IMR-90 (cell line): Measurements from ENCODE around the gene PTK7. TPM values are rescaled to one million over a fixed set of nuclear protein-coding genes. Genes with fewer than 3 reads are reported as not detected.

Source experiments
- ATAC-seq: fragments of 200-7000 bp; cut with Tn5 transposase; 2 replicates; pipeline ENCODE4 v1.9.1; 2020; ENCODE audit warnings: low read depth, mild to moderate bottlenecking, moderate library complexity
- BruUV-seq: library from RNA; stranded (reverse); fragments of 400-500 nt; replicated peaks from 2 replicates; lab custom pipeline; 2021; lab: Mats Ljungman, UMichigan
- CTCF ChIA-PET: fragments of 300-600 bp; formaldehyde crosslinking; extraction: SDS; loops from one replicate; lab custom pipeline; 2021; ENCODE audit warnings: antibody characterized with exemption; lab: Yijun Ruan, JAX
- POLR2A ChIA-PET: fragments of 300-600 bp; sonication (Branson Sonifier 250); formaldehyde crosslinking; loops from one replicate; lab custom pipeline; 2022; ENCODE audit warnings: antibody characterized with exemption; ENCODE audit not compliant: unreplicated experiment; lab: Charles Lee
- DNase-seq: peaks from one replicate; pipeline ENCODE4 v3.0.0; 2013
- H2AFZ ChIP-seq: replicated peaks from 2 replicates; pipeline ENCODE3; 2013; ENCODE audit warnings: low read length, mild to moderate bottlenecking; ENCODE audit not compliant: poor library complexity
- H2AK5ac ChIP-seq: 2 replicates; pipeline ENCODE4 v1.6.1; 2013; ENCODE audit warnings: low read depth, low read length, inconsistent platforms
- H2AK9ac ChIP-seq: replicated peaks from 2 replicates; pipeline ENCODE3; 2013; ENCODE audit warnings: mild to moderate bottlenecking, low read depth, low read length, moderate library complexity; ENCODE audit not compliant: poor library complexity
- H2BK120ac ChIP-seq: 2 replicates; pipeline ENCODE4 v1.6.1; 2013; ENCODE audit warnings: low read depth, low read length, inconsistent platforms
- H2BK15ac ChIP-seq: 3 replicates; pipeline ENCODE4 v1.6.1; 2013; ENCODE audit warnings: low read depth, low read length, inconsistent platforms
- H2BK20ac ChIP-seq: 2 replicates; pipeline ENCODE4 v1.6.1; 2013; ENCODE audit warnings: low read depth, mild to moderate bottlenecking, inconsistent platforms, low read length, moderate library complexity
- H2BK5ac ChIP-seq: 2 replicates; pipeline ENCODE4 v1.6.1; 2013; ENCODE audit warnings: mild to moderate bottlenecking, low read depth, low read length, inconsistent platforms; ENCODE audit not compliant: poor library complexity, severe bottlenecking
- H3K14ac ChIP-seq: replicated peaks from 2 replicates; pipeline ENCODE4 v1.6.1; 2013; ENCODE audit warnings: low read depth, low read length, inconsistent platforms
- H3K18ac ChIP-seq: 2 replicates; pipeline ENCODE4 v1.6.1; 2013; ENCODE audit warnings: low read depth, low read length, control low read depth
- H3K23ac ChIP-seq: 2 replicates; pipeline ENCODE4 v1.6.1; 2013; ENCODE audit warnings: low read depth, low read length, inconsistent platforms
- H3K27ac ChIP-seq: 2 replicates; pipeline ENCODE4 v1.5.1; 2013; ENCODE audit warnings: mild to moderate bottlenecking, control low read depth, low read length; ENCODE audit not compliant: insufficient read depth
- H3K27me3 ChIP-seq: 2 replicates; pipeline ENCODE4 v1.6.1; 2013; ENCODE audit warnings: low read length; ENCODE audit not compliant: control insufficient read depth, insufficient read depth
- H3K36me3 ChIP-seq: 2 replicates; pipeline ENCODE4 v1.6.1; 2013; ENCODE audit warnings: low read length, mixed read lengths; ENCODE audit not compliant: control insufficient read depth, insufficient read depth
- H3K4ac ChIP-seq: 2 replicates; pipeline ENCODE4 v1.6.1; 2013; ENCODE audit warnings: low read depth, low read length, inconsistent platforms
- H3K4me1 ChIP-seq: 2 replicates; pipeline ENCODE4 v1.6.1; 2013; ENCODE audit warnings: low read length, mixed read lengths; ENCODE audit not compliant: control insufficient read depth, insufficient read depth
- H3K4me2 ChIP-seq: 2 replicates; pipeline ENCODE4 v1.6.1; 2013; ENCODE audit warnings: low read depth, mild to moderate bottlenecking, control low read depth, low read length, moderate library complexity
- H3K4me3 ChIP-seq: 2 replicates; pipeline ENCODE4 v1.5.1; 2013; ENCODE audit warnings: low read depth, mild to moderate bottlenecking, control low read depth, low read length, moderate library complexity; ENCODE audit not compliant: insufficient read depth
- H3K56ac ChIP-seq: 2 replicates; pipeline ENCODE4 v1.6.1; 2013; ENCODE audit warnings: low read length, inconsistent platforms; ENCODE audit not compliant: insufficient read depth; ENCODE audit errors: extremely low read depth
- H3K79me1 ChIP-seq, 2 experiments: 2 replicates each; pipeline ENCODE4 v1.6.1; 2013; ENCODE audit warnings: low read length in 2 of 2, inconsistent platforms in 1 of 2, low read depth in 1 of 2
- H3K9ac ChIP-seq: 2 replicates; pipeline ENCODE4 v1.6.1; 2013; ENCODE audit warnings: low read depth, low read length, control low read depth
- H3K9me1 ChIP-seq: 2 replicates; pipeline ENCODE4 v1.6.1; 2013; ENCODE audit warnings: low read length, inconsistent platforms; ENCODE audit not compliant: insufficient read depth
- H3K9me3 ChIP-seq: 2 replicates; pipeline ENCODE4 v1.6.1; 2013; ENCODE audit warnings: low read length; ENCODE audit not compliant: control insufficient read depth, insufficient read depth
- H4K20me1 ChIP-seq: 2 replicates; pipeline ENCODE4 v1.6.1; 2013; ENCODE audit warnings: low read length, inconsistent platforms; ENCODE audit not compliant: insufficient read depth
- H4K5ac ChIP-seq: 2 replicates; pipeline ENCODE4 v1.6.1; 2013; ENCODE audit warnings: mild to moderate bottlenecking, low read depth, low read length, control low read depth
- H4K8ac ChIP-seq, 2 experiments: 2 replicates each; pipeline ENCODE4 v1.6.1; 2013; ENCODE audit warnings: low read depth in 2 of 2, low read length in 2 of 2, control low read depth in 1 of 2, inconsistent platforms in 1 of 2
- H4K91ac ChIP-seq: 2 replicates; pipeline ENCODE4 v1.6.1; 2013; ENCODE audit warnings: low read depth, low read length, inconsistent platforms; ENCODE audit not compliant: insufficient read depth
- BHLHE40 ChIP-seq: fragments of 150-350 bp; IDR thresholded peaks from 2 replicates; pipeline ENCODE4 v1.6.1; 2016; ENCODE audit warnings: mild to moderate bottlenecking, low read depth, low read length
- CEBPB ChIP-seq: IDR thresholded peaks from 2 replicates; pipeline ENCODE4 v1.6.1; 2012; ENCODE audit warnings: low read depth, low read length, improper control_type of control experiment
- CHD1 ChIP-seq: IDR thresholded peaks from 2 replicates; pipeline ENCODE4 v1.6.1; 2012; ENCODE audit warnings: low read depth, low read length, improper control_type of control experiment
- CTCF ChIP-seq: conservative IDR thresholded peaks from 2 replicates; pipeline ENCODE4 v1.5.1; 2012; ENCODE audit warnings: mild to moderate bottlenecking, low read depth, low read length, improper control_type of control experiment
- ELK1 ChIP-seq: fragments of 150-350 bp; IDR thresholded peaks from 2 replicates; pipeline ENCODE4 v1.6.1; 2016; ENCODE audit warnings: low read depth, mild to moderate bottlenecking, low read length, moderate library complexity, borderline replicate concordance
- FOS ChIP-seq: fragments of 150-350 bp; IDR thresholded peaks from 2 replicates; pipeline ENCODE4 v1.6.1; 2016; ENCODE audit warnings: low read depth, low read length
- MAFK ChIP-seq: IDR thresholded peaks from 2 replicates; pipeline ENCODE4 v1.6.1; 2012; ENCODE audit warnings: low read depth, low read length, improper control_type of control experiment
- MAZ ChIP-seq: IDR thresholded peaks from 2 replicates; pipeline ENCODE4 v1.6.1; 2012; ENCODE audit warnings: low read depth, mild to moderate bottlenecking, low read length, improper control_type of control experiment, moderate library complexity, borderline replicate concordance
- MXI1 ChIP-seq: IDR thresholded peaks from 2 replicates; pipeline ENCODE4 v1.6.1; 2012; ENCODE audit warnings: low read depth, mild to moderate bottlenecking, low read length, moderate library complexity, borderline replicate concordance
- NFE2L2 ChIP-seq: fragments of 150-350 bp; IDR thresholded peaks from 2 replicates; pipeline ENCODE4 v1.6.1; 2016; ENCODE audit warnings: low read depth, mild to moderate bottlenecking, low read length
- POLR2A ChIP-seq: IDR thresholded peaks from 2 replicates; pipeline ENCODE4 v1.6.1; 2012; ENCODE audit warnings: mild to moderate bottlenecking, low read depth, low read length
- RCOR1 ChIP-seq: IDR thresholded peaks from 2 replicates; pipeline ENCODE4 v1.6.1; 2012; ENCODE audit warnings: mild to moderate bottlenecking, low read length, improper control_type of control experiment; ENCODE audit not compliant: insufficient replicate concordance
- RFX5 ChIP-seq: IDR thresholded peaks from 2 replicates; pipeline ENCODE4 v1.8.0; 2012; ENCODE audit warnings: low read depth, mild to moderate bottlenecking, low read length, moderate library complexity
- SMC3 ChIP-seq: fragments of 150-350 bp; IDR thresholded peaks from 2 replicates; pipeline ENCODE4 v1.6.1; 2016; ENCODE audit warnings: low read depth, mild to moderate bottlenecking, antibody characterized with exemption, low read length, moderate library complexity
- USF2 ChIP-seq: fragments of 150-350 bp; IDR thresholded peaks from 2 replicates; pipeline ENCODE4 v1.6.1; 2017; ENCODE audit warnings: mild to moderate bottlenecking, antibody characterized with exemption, low read length, low read depth
- WGBS, 2 experiments: methylation state at CpG; one replicate each; pipeline versions ENCODE4 v1.1.5 to v1.1.7; 2013; ENCODE audit warnings: missing lambda C conversion rate in 2 of 2; ENCODE audit not compliant: insufficient read length in 1 of 2; ENCODE audit errors: extremely low coverage in 2 of 2; 5-methylcytosine and 5-hydroxymethylcytosine counted together
- dilution Hi-C: fragments of 300-500 bp; cut with HindIII; formaldehyde crosslinking; loops from one replicate; pipeline ENCODE4 v1.14.3; 2018; ENCODE audit warnings: low sequenced_read_pairs; ENCODE audit not compliant: unreplicated experiment
- in situ Hi-C: fragments of 300-500 bp; cut with MboI; formaldehyde crosslinking; loops from 3 replicates; pipeline ENCODE4 v1.14.3; 2019; ENCODE audit warnings: low sequenced_read_pairs, inconsistent platforms, mixed read lengths
- intact Hi-C: fragments of 100-400 bp; cut with micrococcal nuclease; formaldehyde crosslinking; loops from 2 replicates; pipeline ENCODE4 v1.10.0; 2022
- polyA plus RNA-seq, 3 experiments: library from polyadenylated mRNA; depleted of rRNA; stranded (reverse); fragments of >200 nt; gene quantifications; 2 replicates each; pipeline ENCODE4 v1.2.3, GENCODE V29; 2012; ENCODE audit warnings: low replicate concordance in 1 of 3
- total RNA-seq: library from RNA; depleted of rRNA; stranded (reverse); fragments of >200 nt; gene quantifications from 2 replicates; pipeline ENCODE4 v1.2.3, GENCODE V29; 2012

PTK7 gene
- total and polyA plus RNA-seq, 2 of the 4 experiments (the other 2 are of a cell fraction): 47.1 to 142 TPM

GRCh38 chr6:43077333-43077809 lies 1.3 kb downstream of the PTK7 start:
- intact Hi-C loops: loop anchor here (2.0 kb wide), 1 partner anchor 13 kb away; no protein-coding TSS in a partner anchor

More at GRCh38 chr6:43077333-43077809, 1.3 kb downstream of the PTK7 start:
- Histone ChIP-seq H3K36me3 (peaks cover 5% of the 10 kb centered on the region; the same call in 1 of the 2 replicates), H3K23ac (peak overlapping the region; percentile 93), H3K4me3 (peak overlapping the region; percentile 76), H3K14ac (peak overlapping the region; percentile 97), H3K9me3 (no peaks in the 10 kb centered on the region), H3K4me2 (peak overlapping the region; percentile 93), H4K20me1 (peaks cover 28% of the 10 kb centered on the region), H4K8ac (peak overlapping the region; percentile 35 to 73; a peak in 3 of 4 replicates), H2BK5ac (peak overlapping the region; percentile 84), H4K91ac (peak overlapping the region; percentile 75), H2AFZ (peak overlapping the region; percentile 93), H2AK9ac (peak overlapping the region; percentile 93), H3K9me1 (peaks cover 18% of the 10 kb centered on the region), H3K56ac (peak overlapping the region; percentile 78; the same call in 1 of the 2 replicates), H3K27ac (peak overlapping the region; percentile 77), H3K4me1 (peaks cover 29% of the 10 kb centered on the region), H2BK120ac (peak overlapping the region; percentile 76), H4K5ac (peak overlapping the region; percentile 41), H3K9ac (peak overlapping the region; percentile 92), H3K27me3 (no peaks in the 10 kb centered on the region), H2BK15ac (peak overlapping the region; percentile 47; the same call in 1 of the 3 replicates), H3K4ac (peak overlapping the region; percentile 86), H3K18ac (peak overlapping the region; percentile 72), H2BK20ac (peak overlapping the region; percentile 59; the same call in 1 of the 2 replicates), H3K79me1 (peaks cover 13 to 61% of the 10 kb centered on the region in 2 experiments), H2AK5ac (peak overlapping the region; percentile 68)
- 0% methylated on average over 1 of the region's 8 CpGs; no CpG with 5 or more reads in 1 of the 2 experiments for WGBS, 2 experiments
- in situ Hi-C loops (loop anchor here (5.0 kb wide), 1 partner anchor 50 kb away; no protein-coding TSS in a partner anchor), dilution Hi-C loops (no loop called here)
- POLR2A ChIA-PET: no interaction called here
- no peak for ATAC-seq
- no peak for DNase-seq
- CTCF ChIA-PET: interaction anchor here (0.7 kb wide), 1 partner anchor 42 kb away, joined by 3 read pairs; no protein-coding TSS in a partner anchor
- TF ChIP-seq MXI1: no peak
- TF ChIP-seq SMC3: no peak
- no peak for TF ChIP-seq ELK1
- no peak for TF ChIP-seq MAFK
- TF ChIP-seq NFE2L2: no peak
- TF ChIP-seq RFX5: no peak
- TF ChIP-seq CEBPB: no peak
- no peak for TF ChIP-seq MAZ
- TF ChIP-seq FOS: no peak
- no peak for TF ChIP-seq RCOR1
- TF ChIP-seq CTCF: no peak
- TF ChIP-seq BHLHE40: no peak
- TF ChIP-seq USF2: no peak
- TF ChIP-seq POLR2A: no peak
- TF ChIP-seq CHD1: no peak; the same call in 1 of the 2 replicates
- BruUV-seq: no TSS peak
